NT2/D1 (cell line): Measurements from ENCODE around the gene FUT1.

ENCODE experiments used
- YY1 ChIP-seq: IDR thresholded peaks from 2 replicates; pipeline ENCODE4 v1.6.1; 2011; ENCODE audit not compliant: insufficient read length, insufficient read depth
- ZNF274 ChIP-seq: IDR thresholded peaks from 2 replicates; pipeline ENCODE4 v1.6.1; 2011; ENCODE audit warnings: mild to moderate bottlenecking, low read depth, low read length

- TF ChIP-seq ZNF274 (no peak), YY1 (no peak)
Observed at GRCh38 chr19:48718711-48719231, 33.7 kb downstream of the FUT1 start.
